ENCODE data around the gene RBMS3. TPM values are rescaled to one million over a fixed set of nuclear protein-coding genes. Genes with fewer than 3 reads are reported as not detected.

RBMS3 gene
- total RNA-seq, 1 donor from 2014 or later, result 70.0 TPM

DNA sequence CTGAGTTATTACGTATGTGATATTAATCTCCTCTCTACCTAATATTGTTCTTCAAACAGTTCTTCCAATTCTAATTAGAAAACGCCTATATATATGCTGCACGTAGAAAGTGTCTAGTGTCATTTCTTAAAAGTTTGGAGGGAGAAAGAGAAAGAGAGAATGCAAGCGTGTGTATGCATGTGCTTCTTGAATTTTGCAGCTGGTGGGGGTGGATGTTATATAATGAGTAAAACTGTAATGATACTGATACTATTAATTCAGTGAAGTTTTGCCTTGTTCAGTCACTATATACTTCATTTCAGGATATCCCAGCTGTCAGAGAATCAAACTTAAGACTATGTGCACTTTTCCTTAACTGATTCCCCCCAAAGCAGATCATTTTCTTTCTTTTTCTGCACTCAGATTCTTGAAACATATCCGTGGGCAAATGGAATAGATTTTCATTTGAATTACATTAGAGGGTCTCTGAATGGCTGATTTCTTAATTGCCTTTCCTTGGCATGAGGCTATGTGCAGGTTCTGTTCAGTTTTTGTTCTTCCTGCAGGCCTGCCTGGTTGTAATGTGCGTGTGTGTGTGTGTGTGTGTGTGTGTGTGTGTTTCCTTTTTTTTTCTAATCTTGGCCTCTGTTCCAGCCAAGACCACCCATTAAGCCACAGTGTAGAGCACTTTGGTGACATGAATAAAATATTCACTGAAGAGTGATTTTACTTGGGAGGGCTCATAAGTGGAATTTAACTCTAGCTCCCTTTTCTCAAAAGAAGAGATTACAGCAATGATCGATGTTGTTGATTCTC is 617.5 kb downstream of the RBMS3 start:
- no peak for DNase-seq (ENCODE audit: extremely low spot score in 2 of 2)
- no peaks in the 10 kb centered on the region for H3K36me3 ChIP-seq
- no peak overlapping the region for H3K27ac ChIP-seq
- intact Hi-C loops (cut with DNase I), result no loop called here
- H3K9me3 ChIP-seq, result no peaks in the 10 kb centered on the region
- no peaks in the 10 kb centered on the region for H3K27me3 ChIP-seq
- TF ChIP-seq POLR2AphosphoS5 (IDR thresholded peaks at IDR 0.05; ENCODE audit: insufficient read depth in 1 of 2, low read depth in 1 of 2) (no peak), POLR2A (IDR thresholded peaks at IDR 0.05) (no peak)
- TF ChIP-seq, protein P1, sequence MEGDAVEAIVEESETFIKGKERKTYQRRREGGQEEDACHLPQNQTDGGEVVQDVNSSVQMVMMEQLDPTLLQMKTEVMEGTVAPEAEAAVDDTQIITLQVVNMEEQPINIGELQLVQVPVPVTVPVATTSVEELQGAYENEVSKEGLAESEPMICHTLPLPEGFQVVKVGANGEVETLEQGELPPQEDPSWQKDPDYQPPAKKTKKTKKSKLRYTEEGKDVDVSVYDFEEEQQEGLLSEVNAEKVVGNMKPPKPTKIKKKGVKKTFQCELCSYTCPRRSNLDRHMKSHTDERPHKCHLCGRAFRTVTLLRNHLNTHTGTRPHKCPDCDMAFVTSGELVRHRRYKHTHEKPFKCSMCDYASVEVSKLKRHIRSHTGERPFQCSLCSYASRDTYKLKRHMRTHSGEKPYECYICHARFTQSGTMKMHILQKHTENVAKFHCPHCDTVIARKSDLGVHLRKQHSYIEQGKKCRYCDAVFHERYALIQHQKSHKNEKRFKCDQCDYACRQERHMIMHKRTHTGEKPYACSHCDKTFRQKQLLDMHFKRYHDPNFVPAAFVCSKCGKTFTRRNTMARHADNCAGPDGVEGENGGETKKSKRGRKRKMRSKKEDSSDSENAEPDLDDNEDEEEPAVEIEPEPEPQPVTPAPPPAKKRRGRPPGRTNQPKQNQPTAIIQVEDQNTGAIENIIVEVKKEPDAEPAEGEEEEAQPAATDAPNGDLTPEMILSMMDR (IDR thresholded peaks at IDR 0.05), result no peak
- H3K4me1 ChIP-seq, result peaks cover 10% of the 10 kb centered on the region
- no peak overlapping the region for H3K4me3 ChIP-seq

- H3K27ac ChIP-seq, result no peak overlapping the region
- intact Hi-C loops (cut with DNase I), result no loop called here
- DNase-seq (ENCODE audit: extremely low spot score in 2 of 2), result no peak
- no peaks in the 10 kb centered on the region for H3K27me3 ChIP-seq
- no peak for TF ChIP-seq POLR2AphosphoS5 (IDR thresholded peaks at IDR 0.05; ENCODE audit: insufficient read depth in 1 of 2, low read depth in 1 of 2)
- TF ChIP-seq, protein P1 (IDR thresholded peaks at IDR 0.05), result no peak
- TF ChIP-seq POLR2A (IDR thresholded peaks at IDR 0.05), result no peak
- H3K9me3 ChIP-seq, result no peaks in the 10 kb centered on the region
- H3K4me1 ChIP-seq, result peaks cover 10% of the 10 kb centered on the region
- H3K4me3 ChIP-seq, result no peak overlapping the region
- H3K36me3 ChIP-seq, result no peaks in the 10 kb centered on the region
Observed at GRCh38 chr3:29899021-29899420, 618.1 kb downstream of the RBMS3 start.

DNA sequence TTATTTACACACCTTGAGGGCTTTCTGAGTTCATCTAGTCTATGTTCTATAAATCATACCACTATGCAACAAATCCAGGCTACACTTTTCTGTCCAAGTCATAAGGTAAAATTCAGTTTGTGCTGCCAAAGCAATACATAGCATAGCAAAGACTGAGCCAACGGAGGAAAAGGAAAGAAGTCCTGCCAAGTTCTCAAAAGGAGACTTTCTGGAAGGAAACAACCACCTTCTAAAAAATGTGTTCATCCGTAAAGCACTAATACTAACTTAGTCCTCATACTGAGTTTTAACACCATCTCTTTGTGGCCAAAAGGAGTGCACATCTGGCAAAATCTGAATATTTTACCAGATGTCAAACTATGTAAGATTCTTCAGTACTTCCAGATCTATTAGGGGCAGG is 620.2 kb downstream of the RBMS3 start:
- TF ChIP-seq POLR2AphosphoS5 (IDR thresholded peaks at IDR 0.05; ENCODE audit: insufficient read depth in 1 of 2, low read depth in 1 of 2), result peak in 1 of 2 donors; percentile 37
- TF ChIP-seq POLR2A (IDR thresholded peaks at IDR 0.05), result no peak
- Histone ChIP-seq H3K9me3 (no peaks in the 10 kb centered on the region), H3K36me3 (no peaks in the 10 kb centered on the region), H3K27ac (no peak overlapping the region), H3K4me3 (no peak overlapping the region), H3K27me3 (no peaks in the 10 kb centered on the region), H3K4me1 (peaks cover 10% of the 10 kb centered on the region)
- intact Hi-C loops (cut with DNase I), result no loop called here
- DNase-seq (ENCODE audit: extremely low spot score in 2 of 2), result no peak

- Histone ChIP-seq H3K27me3 (no peaks in the 10 kb centered on the region), H3K27ac (no peak overlapping the region), H3K9me3 (no peaks in the 10 kb centered on the region), H3K4me1 (peaks cover 10% of the 10 kb centered on the region), H3K36me3 (no peaks in the 10 kb centered on the region), H3K4me3 (no peak overlapping the region)
- TF ChIP-seq POLR2AphosphoS5 (IDR thresholded peaks at IDR 0.05; ENCODE audit: insufficient read depth in 1 of 2, low read depth in 1 of 2) (no peak), POLR2A (IDR thresholded peaks at IDR 0.05) (no peak)
- TF ChIP-seq, protein P1 (IDR thresholded peaks at IDR 0.05), result no peak
- intact Hi-C loops (cut with DNase I), result no loop called here
- DNase-seq (ENCODE audit: extremely low spot score in 2 of 2), result no peak
Observed at GRCh38 chr3:29903600-29903999, 622.7 kb downstream of the RBMS3 start.

GRCh38 chr3:29906906-29907305 is 626.0 kb downstream of the RBMS3 start:
- intact Hi-C loops (cut with DNase I), result no loop called here
- DNase-seq (ENCODE audit: extremely low spot score in 2 of 2), result no peak

More at GRCh38 chr3:29906906-29907305, 626.0 kb downstream of the RBMS3 start:
- H3K36me3 ChIP-seq, result no peaks in the 10 kb centered on the region
- H3K27me3 ChIP-seq, result no peaks in the 10 kb centered on the region
- H3K4me1 ChIP-seq, result no peaks in the 10 kb centered on the region
- H3K27ac ChIP-seq, result no peak overlapping the region
- no peaks in the 10 kb centered on the region for H3K9me3 ChIP-seq
- no peak for TF ChIP-seq POLR2AphosphoS5 (IDR thresholded peaks at IDR 0.05; ENCODE audit: insufficient read depth in 1 of 2, low read depth in 1 of 2)
- no peak for TF ChIP-seq POLR2A (IDR thresholded peaks at IDR 0.05)
- TF ChIP-seq, protein P1 (IDR thresholded peaks at IDR 0.05), result no peak
- H3K4me3 ChIP-seq, result no peak overlapping the region

Measured in vagina (tissue), 2 donors.